ENCODE results near the gene TRNAU1AP. TPM values are rescaled to one million over a fixed set of nuclear protein-coding genes. Genes with fewer than 3 reads are reported as not detected.

Gene TRNAU1AP
- total and polyA plus RNA-seq, 2 of the 13 experiments (the other 11 are each of a cell fraction or from before 2014, with no cell fraction given): 29.0 to 42.9 TPM

GRCh38 chr1:28505406-28506187 is 47.3 kb upstream of the TRNAU1AP start, which contains the start of gene RCC1 (continued):
- peak; percentile 88; the same call in 1 of the 2 replicates for TF ChIP-seq MEF2D (CRISPR knock-in tag; IDR thresholded peaks at IDR 0.05)
- no peak for TF ChIP-seq GRHL1 (CRISPR knock-in tag; conservative IDR thresholded peaks at IDR 0.05)
- TF ChIP-seq CHD2 (IDR thresholded peaks at IDR 0.05; ENCODE audit: low read depth, low read length): peak; percentile 98
- no peak for TF ChIP-seq ZBTB7A (CRISPR knock-in tag; IDR thresholded peaks at IDR 0.05)
- TF ChIP-seq ZNF614 (CRISPR knock-in tag; IDR thresholded peaks at IDR 0.05; ENCODE audit: borderline replicate concordance): peak; percentile 28; the same call in 1 of the 2 replicates
- no peak for TF ChIP-seq MAF1 (CRISPR knock-in tag; IDR thresholded peaks at IDR 0.05; ENCODE audit: borderline replicate concordance)
- TF ChIP-seq ZNF883 (CRISPR knock-in tag; IDR thresholded peaks at IDR 0.05; ENCODE audit: not compliant biosample characterization): no peak
- TF ChIP-seq ZNF230 (CRISPR knock-in tag; IDR thresholded peaks at IDR 0.05): no peak
- TF ChIP-seq ATF7 (IDR thresholded peaks at IDR 0.05): no peak
- TF ChIP-seq ATF7 (CRISPR knock-in tag; IDR thresholded peaks at IDR 0.05): no peak
- peak; percentile 34; the same call in 1 of the 2 replicates for TF ChIP-seq ZNF205 (CRISPR knock-in tag; IDR thresholded peaks at IDR 0.05)
- no peak for TF ChIP-seq KAT2B (IDR thresholded peaks at IDR 0.05; ENCODE audit: borderline replicate concordance, low read depth, low read length)
- no peak for TF ChIP-seq TMF1 (CRISPR knock-in tag; IDR thresholded peaks at IDR 0.05; ENCODE audit: low read depth)
- no peak for TF ChIP-seq ZSCAN22 (CRISPR knock-in tag; IDR thresholded peaks at IDR 0.05)
- no peak for TF ChIP-seq KIAA2018 (CRISPR knock-in tag; IDR thresholded peaks at IDR 0.05; ENCODE audit: borderline replicate concordance)
- TF ChIP-seq CBX1 (IDR thresholded peaks at IDR 0.05; ENCODE audit: low read depth): peak; percentile 23
- no peak; the same call in 1 of the 2 replicates for TF ChIP-seq TIGD3 (CRISPR knock-in tag; IDR thresholded peaks at IDR 0.05; ENCODE audit: borderline replicate concordance)
- TF ChIP-seq PCBP1 (IDR thresholded peaks at IDR 0.05; ENCODE audit: borderline replicate concordance, low read depth, low read length): no peak
- no peak for TF ChIP-seq ZNF460 (CRISPR knock-in tag; IDR thresholded peaks at IDR 0.05; ENCODE audit: borderline replicate concordance)
